Fibroblast of villous mesenchyme (primary cell): ENCODE data around the gene CFAP46. TPM values are rescaled to one million over a fixed set of nuclear protein-coding genes. Genes with fewer than 3 reads are reported as not detected.
A peak's percentile ranks its signal among the peaks of the same experiment; 100 is the strongest.

Experiments used
- DNase-seq: peaks from one replicate; pipeline ENCODE4 v3.0.0-alpha.2; 2010; ENCODE audit warnings: low read depth
- H3K4me3 ChIP-seq: 2 replicates; pipeline ENCODE4 v1.5.1; 2011; ENCODE audit warnings: low read depth, mild to moderate bottlenecking, low read length
- total RNA-seq: library from RNA; depleted of rRNA; stranded (reverse); fragments of >200 nt; gene quantifications from 2 replicates; pipeline ENCODE4 v1.2.3, GENCODE V29; 2012
- TF ChIP-seq, protein P1 (sequence below): IDR thresholded peaks from 2 replicates; pipeline ENCODE4 v1.5.1; 2012; ENCODE audit warnings: low read depth, mild to moderate bottlenecking, low read length; ENCODE audit not compliant: insufficient read depth

Gene CFAP46
- total RNA-seq, 1 donor: under 0.01 TPM

- H3K4me3 ChIP-seq: no peak overlapping the region
- TF ChIP-seq, protein P1, sequence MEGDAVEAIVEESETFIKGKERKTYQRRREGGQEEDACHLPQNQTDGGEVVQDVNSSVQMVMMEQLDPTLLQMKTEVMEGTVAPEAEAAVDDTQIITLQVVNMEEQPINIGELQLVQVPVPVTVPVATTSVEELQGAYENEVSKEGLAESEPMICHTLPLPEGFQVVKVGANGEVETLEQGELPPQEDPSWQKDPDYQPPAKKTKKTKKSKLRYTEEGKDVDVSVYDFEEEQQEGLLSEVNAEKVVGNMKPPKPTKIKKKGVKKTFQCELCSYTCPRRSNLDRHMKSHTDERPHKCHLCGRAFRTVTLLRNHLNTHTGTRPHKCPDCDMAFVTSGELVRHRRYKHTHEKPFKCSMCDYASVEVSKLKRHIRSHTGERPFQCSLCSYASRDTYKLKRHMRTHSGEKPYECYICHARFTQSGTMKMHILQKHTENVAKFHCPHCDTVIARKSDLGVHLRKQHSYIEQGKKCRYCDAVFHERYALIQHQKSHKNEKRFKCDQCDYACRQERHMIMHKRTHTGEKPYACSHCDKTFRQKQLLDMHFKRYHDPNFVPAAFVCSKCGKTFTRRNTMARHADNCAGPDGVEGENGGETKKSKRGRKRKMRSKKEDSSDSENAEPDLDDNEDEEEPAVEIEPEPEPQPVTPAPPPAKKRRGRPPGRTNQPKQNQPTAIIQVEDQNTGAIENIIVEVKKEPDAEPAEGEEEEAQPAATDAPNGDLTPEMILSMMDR: no peak
- DNase-seq: no peak
These were observed 162.0 kb downstream of the CFAP46 start for GRCh38 chr10:132780356-132780755.

GRCh38 chr10:132779549-132780294 is 162.6 kb downstream of the CFAP46 start:
- H3K4me3 ChIP-seq: no peak overlapping the region
- TF ChIP-seq, protein P1: no peak
- no peak for DNase-seq

- H3K4me3 ChIP-seq: no peak overlapping the region
- TF ChIP-seq, protein P1: no peak
- no peak for DNase-seq
These were observed 164.9 kb downstream of the CFAP46 start for GRCh38 chr10:132777441-132777840.

DNA sequence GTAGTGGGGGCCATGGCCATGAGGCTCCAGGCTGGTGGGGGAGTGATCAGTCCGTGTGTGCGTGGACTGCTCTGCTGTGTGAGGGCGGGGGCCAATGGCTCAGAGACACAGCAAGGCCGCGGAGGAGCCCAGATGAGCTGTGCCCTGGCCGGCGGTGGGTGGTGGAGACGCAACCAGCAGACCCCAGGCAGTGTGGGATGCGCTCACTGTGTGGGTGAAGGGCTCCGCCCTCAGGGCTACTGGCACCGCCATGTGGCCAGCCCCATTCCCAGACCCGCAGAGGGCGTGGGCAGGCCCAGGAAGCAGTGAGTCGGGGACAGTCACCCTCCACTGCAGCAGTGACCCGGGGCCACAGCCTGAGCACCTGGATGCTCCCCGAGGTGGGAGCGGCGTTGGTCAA is 165.5 kb downstream of the CFAP46 start:
- H3K4me3 ChIP-seq: no peak overlapping the region
- DNase-seq: no peak
- TF ChIP-seq, protein P1: no peak

- H3K4me3 ChIP-seq: no peak overlapping the region
- TF ChIP-seq, protein P1: no peak
- no peak for DNase-seq
These were observed 166.2 kb downstream of the CFAP46 start for GRCh38 chr10:132776186-132776585.

GRCh38 chr10:132774902-132775863 is 167.2 kb downstream of the CFAP46 start:
- peak; percentile 95 for DNase-seq
- H3K4me3 ChIP-seq: no peak overlapping the region
- TF ChIP-seq, protein P1: no peak
